Right ventricle myocardium superior (tissue), 1 donor: ENCODE results near the gene MRC2. TPM values are rescaled to one million over a fixed set of nuclear protein-coding genes. Genes with fewer than 3 reads are reported as not detected.

ENCODE experiments used
- ATAC-seq: fragments of 200-7000 bp; cut with Tn5 transposase; one replicate; pipeline ENCODE4 v1.9.1; 2020; ENCODE audit warnings: mild to moderate bottlenecking; ENCODE audit not compliant: poor library complexity
- DNase-seq: peaks from one replicate; pipeline ENCODE4 v3.0.0-alpha.2; 2020
- intact Hi-C: fragments of 100-400 bp; cut with DNase I; formaldehyde crosslinking; loops from one replicate; pipeline ENCODE4 v1.11.2; 2022
- total RNA-seq: library from RNA; stranded (reverse); fragmentation: NEBNext Ultra II Directional; extraction: Animal tissue kit (Norgen Biotek cat#: 25700); gene quantifications from one replicate; pipeline ENCODE4 v1.2.1, GENCODE V29; 2021
- donor health status: DM: no; HTN: yes; CAD: no; lungs with severe emphysema.

Gene MRC2
- total RNA-seq, 1 donor from 2014 or later: 23.0 TPM

DNA sequence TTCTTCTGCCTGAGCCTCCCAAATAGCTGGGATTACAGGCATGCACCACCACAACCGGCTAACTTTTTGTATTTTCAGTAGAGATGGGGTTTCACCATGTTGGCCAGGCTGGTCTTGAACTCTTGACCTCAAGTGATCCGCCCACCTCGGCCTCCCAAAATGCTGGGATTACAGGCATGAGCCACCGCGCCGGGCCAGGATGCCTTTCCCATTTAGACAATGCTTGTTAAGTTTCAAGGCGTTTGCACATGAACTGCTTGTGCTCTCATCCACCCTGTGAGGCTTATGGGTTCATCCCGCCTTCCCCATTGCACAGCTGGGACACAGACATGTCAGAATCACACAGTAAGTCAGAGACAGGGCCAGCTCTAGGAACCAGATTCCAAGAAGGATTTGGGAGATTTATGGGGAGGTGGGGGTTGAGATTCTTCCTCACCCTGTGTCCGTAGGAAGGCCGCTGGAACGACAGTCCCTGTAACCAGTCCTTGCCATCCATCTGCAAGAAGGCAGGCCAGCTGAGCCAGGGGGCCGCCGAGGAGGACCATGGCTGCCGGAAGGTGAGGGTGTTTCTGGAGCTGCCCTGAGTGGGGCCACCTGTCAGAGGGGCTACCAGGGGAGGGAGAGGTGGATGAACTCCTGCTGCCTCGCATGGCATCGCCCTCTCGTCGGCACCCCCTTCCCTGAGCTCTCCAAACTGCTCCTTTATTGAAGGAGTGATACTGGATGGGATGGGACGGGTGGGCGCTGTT, 46.3 kb downstream of the MRC2 start:
- intact Hi-C loops: loop anchor here (10.0 kb wide), 1 partner anchor 731 kb away; no protein-coding TSS in a partner anchor
- no peak for DNase-seq
- no peak for ATAC-seq

DNA sequence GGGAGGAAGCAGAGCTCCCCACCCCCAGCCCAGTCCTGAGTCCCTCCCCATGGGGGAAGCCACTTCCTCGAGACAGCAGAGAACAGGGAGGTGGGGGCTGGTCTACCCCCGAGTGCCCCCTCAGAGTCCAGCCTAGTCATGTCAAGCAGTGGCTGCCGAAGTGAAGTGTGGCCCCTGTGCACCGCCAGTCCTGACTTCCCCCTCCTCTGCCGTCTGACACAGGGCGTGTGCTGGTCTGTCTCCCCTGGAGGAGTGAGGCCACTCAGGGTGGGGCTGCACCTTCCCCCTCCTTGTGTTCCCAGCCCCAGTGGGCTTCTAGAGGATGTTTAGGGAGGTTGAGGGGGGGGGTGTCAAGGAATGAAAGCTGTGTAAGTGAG, 46.9 kb downstream of the MRC2 start:
- intact Hi-C loops: loop anchor here (10.0 kb wide), 1 partner anchor 730 kb away; no protein-coding TSS in a partner anchor
- no peak for DNase-seq
- ATAC-seq: no peak

DNA sequence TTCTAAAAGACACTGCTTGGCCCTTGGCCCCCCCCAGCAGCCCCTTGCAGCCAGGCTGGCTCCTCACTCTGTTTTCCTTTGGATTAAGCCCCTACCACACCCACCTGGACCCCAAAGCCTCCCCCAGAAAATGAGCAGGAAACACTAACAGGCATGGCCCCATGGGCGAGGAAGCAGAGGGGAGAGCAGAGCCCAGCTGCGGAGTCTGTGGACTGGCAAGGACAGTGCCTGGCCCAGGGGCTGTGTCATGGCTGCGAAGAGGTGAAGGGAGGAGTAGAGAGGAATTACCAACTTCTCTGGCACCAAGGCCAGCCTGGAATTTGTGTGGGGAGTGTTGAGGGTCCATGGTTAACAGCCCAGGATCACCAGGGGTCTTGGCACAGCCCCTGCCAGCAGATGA, 47.4 kb downstream of the MRC2 start:
- intact Hi-C loops: loop anchor here (10.0 kb wide), 1 partner anchor 730 kb away; no protein-coding TSS in a partner anchor
- DNase-seq (no peak), ATAC-seq (no peak)

DNA sequence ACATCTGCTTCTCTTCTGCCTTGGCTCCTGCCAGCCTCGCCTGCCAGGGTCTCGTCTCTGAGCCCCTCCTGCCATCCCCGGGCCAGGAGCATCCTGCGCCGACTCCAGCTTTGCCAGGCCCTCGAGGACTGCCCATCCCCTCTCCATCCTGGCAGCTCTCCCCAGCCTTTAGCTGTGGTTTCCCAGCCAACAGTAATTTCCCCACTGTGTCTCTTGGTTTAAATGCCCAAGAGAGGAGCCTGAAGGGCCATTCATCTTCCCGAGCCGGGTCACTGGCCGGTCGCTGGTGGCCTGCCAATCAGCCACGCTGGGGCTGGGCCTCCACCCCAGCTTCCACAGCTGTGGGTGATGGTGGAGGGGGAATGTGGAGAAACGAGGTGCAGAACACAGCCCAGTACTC, 47.8 kb downstream of the MRC2 start:
- intact Hi-C loops: loop anchor here (10.0 kb wide), 1 partner anchor 730 kb away; no protein-coding TSS in a partner anchor
- ATAC-seq (peak; percentile 22), DNase-seq (no peak)

DNA sequence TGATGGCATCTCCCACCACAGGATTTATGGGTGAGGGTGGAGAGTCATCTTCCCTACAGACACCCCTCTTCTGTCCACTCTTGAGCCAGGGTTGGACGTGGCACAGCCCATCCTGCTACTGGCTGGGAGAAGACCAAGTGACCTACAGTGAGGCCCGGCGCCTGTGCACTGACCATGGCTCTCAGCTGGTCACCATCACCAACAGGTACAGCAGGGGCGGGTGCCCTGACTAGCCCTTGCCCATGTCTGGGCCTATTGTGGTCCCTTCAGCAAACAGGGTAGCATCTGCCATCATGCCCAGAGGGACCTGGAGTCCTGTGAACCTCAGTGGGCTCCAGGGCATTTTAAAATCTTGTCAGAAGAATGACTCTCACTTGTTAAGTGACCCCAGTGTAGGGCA, 48.2 kb downstream of the MRC2 start:
- no peak for DNase-seq
- intact Hi-C loops: loop anchor here (10.0 kb wide), 1 partner anchor 729 kb away; no protein-coding TSS in a partner anchor

DNA sequence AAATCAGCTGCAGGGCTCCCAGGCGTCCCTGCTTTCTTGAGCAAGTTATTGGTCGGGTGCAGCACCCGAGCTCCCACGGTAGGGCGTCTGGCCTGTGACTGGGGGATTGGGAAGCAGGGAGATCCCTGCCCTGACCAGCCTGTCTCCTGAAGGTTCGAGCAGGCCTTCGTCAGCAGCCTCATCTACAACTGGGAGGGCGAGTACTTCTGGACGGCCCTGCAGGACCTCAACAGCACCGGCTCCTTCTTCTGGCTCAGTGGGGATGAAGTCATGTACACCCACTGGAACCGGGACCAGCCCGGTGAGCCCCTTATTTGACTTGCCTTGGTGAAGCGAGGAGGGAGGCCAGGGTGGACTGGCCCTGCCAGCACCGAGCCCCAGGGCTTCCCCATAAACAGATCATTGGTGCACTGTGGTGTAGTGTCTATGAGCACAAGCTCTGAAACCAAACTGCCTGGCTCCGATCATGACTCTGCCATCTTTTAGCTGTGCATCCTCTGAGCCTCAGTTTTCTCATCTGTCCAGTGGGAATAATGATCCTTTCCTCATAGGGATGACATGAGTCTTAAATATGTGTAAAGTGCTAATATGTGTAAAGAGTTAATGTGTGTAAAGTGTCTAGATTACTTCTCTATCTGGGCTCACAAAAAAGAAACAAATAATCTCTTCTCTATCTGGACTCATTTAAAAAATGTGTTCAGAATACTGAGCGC, 48.9 kb downstream of the MRC2 start:
- DNase-seq (no peak), ATAC-seq (no peak)
- intact Hi-C loops: loop anchor here (10.0 kb wide), 1 partner anchor 728 kb away; no protein-coding TSS in a partner anchor

More for the DNA sequence above, 48.2 kb downstream of the MRC2 start:
- no peak for ATAC-seq

DNA sequence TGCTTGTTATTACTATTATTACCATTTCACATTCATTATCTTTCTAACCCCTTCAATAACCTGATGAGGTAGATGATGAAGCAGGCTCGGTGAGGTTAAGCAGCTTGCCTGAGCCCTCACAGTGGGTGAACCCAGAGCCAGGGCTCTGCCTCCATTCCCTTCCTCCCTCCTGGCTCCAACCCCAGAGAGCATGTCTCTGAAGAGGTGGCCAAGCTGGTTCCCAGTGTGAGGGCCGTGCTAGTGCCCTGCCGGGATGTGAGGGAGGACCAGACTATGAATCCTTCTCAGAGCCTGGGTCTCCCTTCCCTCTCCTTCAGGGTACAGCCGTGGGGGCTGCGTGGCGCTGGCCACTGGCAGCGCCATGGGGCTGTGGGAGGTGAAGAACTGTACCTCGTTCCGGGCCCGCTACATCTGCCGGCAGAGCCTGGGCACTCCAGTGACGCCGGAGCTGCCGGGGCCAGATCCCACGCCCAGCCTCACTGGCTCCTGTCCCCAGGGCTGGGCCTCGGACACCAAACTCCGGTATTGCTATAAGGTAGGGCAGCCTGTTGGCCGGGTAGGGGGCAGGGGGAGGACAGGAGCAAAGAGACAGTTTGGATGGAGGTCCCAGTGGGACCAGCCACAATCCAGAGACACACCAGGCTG, 49.6 kb downstream of the MRC2 start:
- DNase-seq: no peak
- intact Hi-C loops: loop anchor here (10.0 kb wide), 1 partner anchor 728 kb away; no protein-coding TSS in a partner anchor
- ATAC-seq: no peak

DNA sequence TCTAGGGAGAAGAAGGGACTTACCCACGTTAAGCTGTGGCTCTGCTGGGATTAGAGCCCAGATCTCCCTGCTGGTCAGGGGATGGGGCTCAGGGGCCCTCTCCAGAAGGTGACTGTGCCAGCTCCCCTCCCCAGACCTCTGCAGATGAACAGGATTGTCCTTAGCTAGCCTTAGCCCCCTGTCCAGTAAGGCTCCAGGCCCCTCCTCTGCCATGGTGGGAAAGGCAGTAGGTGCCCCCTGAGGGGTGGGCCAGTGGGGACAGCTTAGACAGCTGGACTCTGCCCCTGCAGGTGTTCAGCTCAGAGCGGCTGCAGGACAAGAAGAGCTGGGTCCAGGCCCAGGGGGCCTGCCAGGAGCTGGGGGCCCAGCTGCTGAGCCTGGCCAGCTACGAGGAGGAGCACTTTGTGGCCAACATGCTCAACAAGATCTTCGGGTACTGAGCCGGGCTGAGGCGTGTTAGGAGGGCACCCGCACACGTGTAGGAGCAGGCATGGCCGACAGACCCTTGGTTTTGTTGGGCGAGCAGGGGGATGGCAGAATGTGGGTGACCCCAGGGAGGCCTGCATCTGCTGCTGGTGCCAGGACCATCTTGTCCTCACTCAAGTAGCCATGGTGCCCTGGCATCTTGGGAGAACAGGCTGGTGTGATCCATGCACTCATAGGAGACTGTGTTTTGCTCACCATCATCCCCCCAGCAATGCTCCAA, 50.9 kb downstream of the MRC2 start:
- no peak for DNase-seq
- intact Hi-C loops: loop anchor here (10.0 kb wide), 1 partner anchor 726 kb away; no protein-coding TSS in a partner anchor
- ATAC-seq: no peak

DNA sequence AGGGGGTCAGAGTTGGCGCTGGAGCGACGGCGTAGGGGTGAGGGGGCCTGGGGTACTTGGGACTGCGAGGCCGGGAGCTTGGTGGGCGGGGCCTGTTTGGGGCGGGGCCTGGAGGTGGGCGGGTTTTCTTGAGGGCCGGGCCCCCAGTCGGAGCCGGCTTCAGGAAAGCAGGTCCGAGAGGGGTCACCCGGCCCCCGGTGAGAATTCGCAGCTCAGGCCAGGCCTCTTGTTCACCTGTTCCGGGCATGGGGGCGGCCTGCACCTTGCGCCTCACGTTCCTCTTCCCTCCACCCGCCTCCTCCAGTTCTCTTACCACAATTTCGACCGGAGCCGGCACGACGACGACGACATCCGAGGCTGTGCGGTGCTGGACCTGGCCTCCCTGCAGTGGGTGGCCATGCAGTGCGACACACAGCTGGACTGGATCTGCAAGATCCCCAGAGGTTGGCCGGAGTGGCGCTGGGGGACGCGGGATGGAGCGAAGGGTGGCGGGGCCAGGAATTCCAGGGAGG, 52.5 kb downstream of the MRC2 start:
- intact Hi-C loops: loop anchor here (10.0 kb wide), 1 partner anchor 725 kb away; no protein-coding TSS in a partner anchor
- ATAC-seq: no peak
- DNase-seq: no peak

DNA sequence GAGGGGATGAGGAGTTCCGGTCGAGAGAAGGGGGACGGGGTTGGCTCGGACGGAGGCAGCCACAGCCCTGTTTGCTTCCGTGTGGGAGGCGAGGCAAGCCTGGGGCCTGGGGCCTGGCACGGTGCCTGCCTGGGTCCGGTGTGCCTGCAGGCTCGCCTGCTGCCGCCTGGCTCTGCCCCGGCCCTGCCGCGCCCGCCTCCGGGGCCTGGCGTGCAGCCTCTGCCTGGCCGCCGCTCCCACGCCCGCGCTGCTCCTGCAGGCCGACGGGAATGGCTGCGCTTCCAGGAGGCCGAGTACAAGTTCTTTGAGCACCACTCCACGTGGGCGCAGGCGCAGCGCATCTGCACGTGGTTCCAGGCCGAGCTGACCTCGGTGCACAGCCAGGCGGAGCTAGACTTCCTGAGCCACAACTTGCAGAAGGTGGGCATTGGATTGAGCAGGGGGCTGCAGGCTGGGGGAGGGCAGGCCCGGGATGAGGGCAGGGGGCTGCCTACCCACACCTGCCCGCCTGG, 53.1 kb downstream of the MRC2 start:
- intact Hi-C loops: no loop called here
- DNase-seq: no peak
- ATAC-seq: no peak

DNA sequence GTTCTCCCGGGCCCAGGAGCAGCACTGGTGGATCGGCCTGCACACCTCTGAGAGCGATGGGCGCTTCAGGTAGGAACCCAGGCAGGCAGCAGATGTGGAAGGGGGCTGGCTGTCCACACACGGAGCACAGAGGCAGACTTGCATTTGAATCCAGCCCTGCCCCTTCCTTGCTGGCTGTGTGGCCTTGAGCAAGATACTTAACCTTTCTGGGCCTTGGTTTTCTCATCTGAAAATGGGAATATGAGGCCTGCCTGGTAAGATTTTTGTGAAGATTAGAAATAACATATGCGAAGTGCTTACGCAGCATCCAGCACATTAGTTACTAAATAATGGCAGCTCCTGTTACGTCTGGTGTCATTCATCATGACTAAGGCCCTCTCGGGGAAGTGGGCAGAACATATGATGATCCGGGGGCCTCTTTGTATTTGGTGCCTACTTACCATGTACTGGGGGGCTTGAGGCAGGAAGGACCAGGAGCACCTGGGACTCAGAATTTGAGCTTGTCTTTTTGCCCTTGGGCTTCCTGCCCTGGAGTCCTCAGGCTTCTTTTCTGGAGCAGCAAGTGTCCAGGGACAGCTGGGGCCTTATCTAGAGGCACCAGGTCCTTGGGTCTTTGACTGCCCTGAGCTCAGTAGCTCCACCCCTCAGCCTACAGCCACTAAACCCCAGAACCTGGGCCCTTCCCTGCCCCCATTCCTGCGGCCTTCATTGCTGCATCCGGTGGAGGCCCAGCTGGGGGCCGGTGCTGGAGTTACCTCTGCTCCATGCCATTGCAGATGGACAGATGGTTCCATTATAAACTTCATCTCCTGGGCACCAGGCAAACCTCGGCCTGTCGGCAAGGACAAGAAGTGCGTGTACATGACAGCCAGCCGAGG, 53.8 kb downstream of the MRC2 start:
- DNase-seq (no peak), ATAC-seq (no peak)
- intact Hi-C loops: no loop called here

DNA sequence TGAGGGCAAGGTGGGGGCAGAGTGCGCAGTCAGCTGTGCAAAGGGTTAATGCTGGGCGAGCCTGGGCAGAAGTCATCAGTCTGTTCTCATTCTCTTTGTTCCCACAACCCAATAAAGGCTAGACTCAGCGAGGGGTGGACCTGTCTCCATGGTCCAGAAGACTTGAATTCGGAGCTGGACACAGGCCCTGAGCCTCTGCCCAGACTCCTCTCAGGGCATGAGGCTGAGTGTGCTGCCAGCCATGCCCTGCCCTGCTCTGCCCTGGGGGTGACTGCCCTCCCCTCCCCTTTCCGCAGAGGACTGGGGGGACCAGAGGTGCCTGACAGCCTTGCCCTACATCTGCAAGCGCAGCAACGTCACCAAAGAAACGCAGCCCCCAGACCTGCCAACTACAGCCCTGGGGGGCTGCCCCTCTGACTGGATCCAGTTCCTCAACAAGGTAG, 54.5 kb downstream of the MRC2 start:
- no peak for ATAC-seq
- intact Hi-C loops: no loop called here
- DNase-seq: no peak

DNA sequence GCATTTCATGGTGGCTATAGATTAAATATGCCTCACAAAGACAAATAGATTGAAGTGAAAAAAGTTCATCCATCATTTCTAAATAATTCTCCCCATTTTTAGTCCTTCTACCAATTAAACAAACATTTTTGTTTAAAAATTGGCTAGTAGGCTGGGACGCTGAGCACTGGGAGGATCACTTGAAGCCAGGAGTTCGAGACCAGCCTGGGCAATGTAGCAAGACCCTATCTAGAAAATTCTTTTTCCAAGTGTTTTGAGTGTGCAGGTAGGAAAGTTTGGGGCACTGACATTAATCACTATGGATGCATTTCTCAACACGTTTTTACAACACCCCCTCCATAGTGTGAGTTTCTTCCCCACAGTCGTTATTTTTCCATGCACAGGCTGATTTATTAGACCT, 56.7 kb downstream of the MRC2 start:
- ATAC-seq (no peak), DNase-seq (no peak)
- intact Hi-C loops: no loop called here

DNA sequence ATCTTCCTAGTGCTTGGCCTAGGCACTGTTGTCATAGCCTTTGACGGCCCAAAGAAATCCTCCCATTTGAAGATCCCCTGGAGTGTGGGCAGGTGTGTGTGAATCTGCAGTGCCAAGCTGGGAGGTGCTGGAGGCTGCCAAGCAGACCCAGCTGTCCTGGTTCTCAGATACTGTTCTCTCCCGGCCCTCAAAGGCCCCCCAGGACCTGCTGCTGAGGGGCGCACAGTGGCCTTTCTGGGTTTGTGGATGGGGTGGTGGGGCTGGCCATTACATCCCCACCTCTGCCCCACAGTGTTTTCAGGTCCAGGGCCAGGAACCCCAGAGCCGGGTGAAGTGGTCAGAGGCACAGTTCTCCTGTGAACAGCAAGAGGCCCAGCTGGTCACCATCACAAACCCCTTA, 60.5 kb downstream of the MRC2 start:
- intact Hi-C loops: no loop called here
- no peak for ATAC-seq
- no peak for DNase-seq

DNA sequence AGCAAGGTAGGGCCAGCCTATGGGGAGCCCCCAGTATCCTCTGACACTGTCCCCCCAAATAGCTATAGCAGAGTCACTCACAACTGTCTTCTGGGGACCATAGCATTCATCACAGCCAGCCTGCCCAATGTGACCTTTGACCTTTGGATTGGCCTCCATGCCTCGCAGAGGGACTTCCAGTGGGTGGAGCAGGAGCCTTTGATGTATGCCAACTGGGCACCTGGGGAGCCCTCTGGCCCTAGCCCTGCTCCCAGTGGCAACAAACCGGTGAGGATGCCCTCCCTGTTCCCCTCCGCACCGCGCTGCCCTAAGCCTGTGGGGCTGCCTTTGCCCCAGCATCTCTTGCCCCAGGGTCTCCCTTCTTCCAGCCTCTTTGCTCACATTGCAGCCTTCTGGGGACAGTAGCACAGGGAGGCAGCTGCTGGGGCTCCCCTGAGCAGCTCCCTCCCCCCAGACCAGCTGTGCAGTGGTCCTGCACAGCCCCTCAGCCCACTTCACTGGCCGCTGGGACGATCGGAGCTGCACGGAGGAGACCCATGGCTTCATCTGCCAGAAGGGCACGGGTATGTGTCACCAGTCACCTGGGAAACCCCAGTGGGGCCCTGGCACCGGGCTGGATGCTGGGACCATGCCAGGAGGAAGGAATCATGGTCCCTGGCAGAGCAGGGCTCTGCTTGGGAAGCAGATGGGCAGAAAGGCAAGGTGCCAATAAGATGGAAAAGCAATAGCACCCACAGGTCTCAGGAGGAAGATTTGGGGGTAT, 61.1 kb downstream of the MRC2 start:
- intact Hi-C loops: no loop called here
- no peak for DNase-seq
- no peak for ATAC-seq

DNA sequence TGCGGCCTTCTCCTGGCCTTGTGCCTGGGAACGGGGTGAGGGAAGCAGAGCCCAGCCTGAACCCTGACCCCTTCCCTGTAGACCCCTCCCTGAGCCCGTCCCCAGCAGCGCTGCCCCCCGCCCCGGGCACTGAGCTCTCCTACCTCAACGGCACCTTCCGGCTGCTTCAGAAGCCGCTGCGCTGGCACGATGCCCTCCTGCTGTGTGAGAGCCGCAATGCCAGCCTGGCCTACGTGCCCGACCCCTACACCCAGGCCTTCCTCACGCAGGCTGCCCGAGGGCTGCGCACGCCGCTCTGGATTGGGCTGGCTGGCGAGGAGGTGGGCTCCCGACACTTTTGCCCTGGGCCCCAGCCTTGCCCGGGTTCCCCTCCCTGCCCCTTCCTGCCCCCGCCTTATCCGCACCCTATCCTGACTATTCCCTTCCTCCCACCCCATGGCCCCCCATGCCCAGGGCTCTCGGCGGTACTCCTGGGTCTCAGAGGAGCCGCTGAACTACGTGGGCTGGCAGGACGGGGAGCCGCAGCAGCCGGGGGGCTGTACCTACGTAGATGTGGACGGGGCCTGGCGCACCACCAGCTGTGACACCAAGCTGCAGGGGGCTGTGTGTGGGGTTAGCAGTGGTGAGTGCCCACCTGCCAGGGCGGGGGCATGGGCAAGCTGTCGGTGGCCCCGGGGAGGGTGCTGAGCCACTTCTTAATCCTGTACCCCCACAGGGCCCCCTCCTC, 62.1 kb downstream of the MRC2 start:
- DNase-seq (no peak), ATAC-seq (no peak)
- intact Hi-C loops: no loop called here
